Chondrocyte (in vitro differentiated cells): Measurements from ENCODE around the gene PALLD. TPM values are rescaled to one million over a fixed set of nuclear protein-coding genes. Genes with fewer than 3 reads are reported as not detected.

Source experiments
- DNase-seq: peaks from one replicate; pipeline ENCODE4 v3.0.0; 2021; ENCODE audit warnings: mixed read lengths, low spot score
- H3K27ac Mint-ChIP-seq: one replicate; pipeline ENCODE4 v1.8.0; 2021; ENCODE audit warnings: mild to moderate bottlenecking, moderate library complexity, mixed read lengths; ENCODE audit not compliant: unreplicated experiment
- H3K27me3 Mint-ChIP-seq: 2 replicates; pipeline ENCODE4 v1.8.0; 2021; ENCODE audit warnings: low read depth, mixed read lengths
- H3K36me3 Mint-ChIP-seq: 2 replicates; pipeline ENCODE4 v1.8.0; 2021; ENCODE audit warnings: low read depth, mixed read lengths
- H3K4me1 Mint-ChIP-seq: 2 replicates; pipeline ENCODE4 v1.8.0; 2021; ENCODE audit warnings: low read depth, mild to moderate bottlenecking, mixed read lengths
- H3K4me3 Mint-ChIP-seq: one replicate; pipeline ENCODE4 v1.8.0; 2021; ENCODE audit warnings: mild to moderate bottlenecking, moderate library complexity, mixed read lengths; ENCODE audit not compliant: unreplicated experiment
- H3K9me3 Mint-ChIP-seq: 2 replicates; pipeline ENCODE4 v1.8.0; 2021; ENCODE audit warnings: low read depth, mixed read lengths
- CTCF ChIP-seq: fragments of 200-600 bp; sonication (generic); IDR thresholded peaks from 2 replicates; pipeline ENCODE4 v1.5.0; 2021; ENCODE audit warnings: antibody characterized with exemption, mild to moderate bottlenecking, moderate library complexity
- total RNA-seq: library from RNA; stranded (reverse); gene quantifications from 3 replicates; pipeline ENCODE4 v1.2.1, GENCODE V29; 2021

PALLD gene
- total RNA-seq, 1 donor from 2014 or later = 900 TPM

- no peak for DNase-seq
- Mint-ChIP-seq H3K9me3 (no peaks in the 10 kb centered on the region), H3K4me1 (peaks cover 7% of the 10 kb centered on the region), H3K36me3 (no peaks in the 10 kb centered on the region), H3K27ac (no peak overlapping the region), H3K27me3 (no peaks in the 10 kb centered on the region), H3K4me3 (no peak overlapping the region)
- TF ChIP-seq CTCF = no peak
Observed at GRCh38 chr4:168503652-168504362, 7.0 kb downstream of the PALLD start.

GRCh38 chr4:168504526-168504925 lies 7.7 kb downstream of the PALLD start:
- no peak overlapping the region for H3K27ac Mint-ChIP-seq

GRCh38 chr4:168506014-168506413 lies 9.2 kb downstream of the PALLD start:
- no peak for TF ChIP-seq CTCF
- no peaks in the 10 kb centered on the region for H3K27me3 Mint-ChIP-seq
- H3K9me3 Mint-ChIP-seq = no peaks in the 10 kb centered on the region
- no peaks in the 10 kb centered on the region for H3K36me3 Mint-ChIP-seq
- H3K4me3 Mint-ChIP-seq = no peak overlapping the region
- no peak for DNase-seq
- H3K4me1 Mint-ChIP-seq = peaks cover 3% of the 10 kb centered on the region
- H3K27ac Mint-ChIP-seq = no peak overlapping the region

More at GRCh38 chr4:168504526-168504925, 7.7 kb downstream of the PALLD start:
- Mint-ChIP-seq H3K4me1 (peaks cover 7% of the 10 kb centered on the region), H3K27me3 (no peaks in the 10 kb centered on the region), H3K9me3 (no peaks in the 10 kb centered on the region), H3K36me3 (no peaks in the 10 kb centered on the region), H3K4me3 (no peak overlapping the region)
- no peak for DNase-seq
- TF ChIP-seq CTCF = no peak

- Mint-ChIP-seq H3K27ac (no peak overlapping the region), H3K36me3 (no peaks in the 10 kb centered on the region), H3K4me1 (peaks cover 3% of the 10 kb centered on the region), H3K9me3 (no peaks in the 10 kb centered on the region), H3K27me3 (no peaks in the 10 kb centered on the region), H3K4me3 (no peak overlapping the region)
- no peak for TF ChIP-seq CTCF
- DNase-seq = no peak
Observed at GRCh38 chr4:168507178-168507815, 10.4 kb downstream of the PALLD start.

GRCh38 chr4:168508683-168509082 lies 11.8 kb downstream of the PALLD start:
- Mint-ChIP-seq H3K9me3 (no peaks in the 10 kb centered on the region), H3K4me1 (no peaks in the 10 kb centered on the region), H3K36me3 (no peaks in the 10 kb centered on the region), H3K27ac (no peak overlapping the region), H3K27me3 (no peaks in the 10 kb centered on the region), H3K4me3 (no peak overlapping the region)
- no peak for TF ChIP-seq CTCF
- no peak for DNase-seq
